K562 (cell line): ENCODE results near the gene MGST3. TPM values are rescaled to one million over a fixed set of nuclear protein-coding genes. Genes with fewer than 3 reads are reported as not detected.

Experiments used
- ATAC-seq: fragments of 200-7000 bp; cut with Tn5 transposase; 3 replicates; pipeline ENCODE4 v1.9.1; 2020; ENCODE audit warnings: moderate library complexity
- BruUV-seq: library from RNA; stranded (reverse); fragments of 400-500 nt; replicated peaks from 2 replicates; lab custom pipeline; 2021; lab: Mats Ljungman, UMichigan
- CTCF ChIA-PET: fragments of 300-600 bp; formaldehyde crosslinking; extraction: SDS; loops from one replicate; lab custom pipeline; 2021; ENCODE audit warnings: low intra/inter-chr PET ratio; lab: Yijun Ruan, JAX
- POLR2A ChIA-PET: fragments of 300-600, 350-650 bp; sonication (Branson Sonifier 250); formaldehyde crosslinking; extraction: SDS; loops from one replicate; lab custom pipeline; 2021; ENCODE audit warnings: antibody characterized with exemption, inconsistent platforms; lab: Yijun Ruan, JAX
- DNase-seq, 4 experiments: peaks; one replicate each; pipeline versions ENCODE4 v3.0.0 to v3.0.0-alpha.2; 2011 to 2018; ENCODE audit warnings: low spot score in 3 of 4, mixed read lengths in 3 of 4; ENCODE audit errors: extremely low read depth in 1 of 4
- FAIRE-seq: peaks from 2 replicates; lab custom pipeline; 2011; peaks lifted over from hg19 to GRCh38; lab: Jason Lieb, UNC
- H2AFZ ChIP-seq: 2 replicates; pipeline ENCODE4 v1.6.0; 2011; ENCODE audit warnings: low read depth, low read length, control low read depth, inconsistent platforms
- H3K27ac ChIP-seq: fragments of 200-600 bp; 3 replicates; pipeline ENCODE4 v1.8.0; 2011; ENCODE audit warnings: low read depth, mild to moderate bottlenecking, control low read depth, inconsistent platforms, low read length, moderate library complexity, mixed read lengths; ENCODE audit errors: extremely low read depth
- H3K27me3 ChIP-seq, 2 experiments: fragments of 300-600 bp in 1 of 2; 2 replicates in 1 of 2; 3 replicates in 1 of 2; pipeline versions ENCODE4 v1.6.0 to v1.8.0; 2011; ENCODE audit warnings: inconsistent platforms in 2 of 2, low read length in 2 of 2, mild to moderate bottlenecking in 1 of 2, mixed read lengths in 1 of 2, moderate library complexity in 1 of 2; ENCODE audit not compliant: control insufficient read depth in 2 of 2, insufficient read depth in 2 of 2
- H3K36me3 ChIP-seq: fragments of 300-600 bp; 3 replicates; pipeline ENCODE4 v1.8.0; 2011; ENCODE audit warnings: mild to moderate bottlenecking, low read length, inconsistent platforms; ENCODE audit not compliant: control insufficient read depth, insufficient read depth
- H3K4me1 ChIP-seq, 2 experiments: fragments of 200-600 bp in 1 of 2; replicated peaks in 1 of 2; 2 replicates in 1 of 2; 3 replicates in 1 of 2; pipeline versions ENCODE4 v1.5.1 to v1.8.0; 2011; ENCODE audit warnings: inconsistent platforms in 2 of 2, low read length in 2 of 2, mild to moderate bottlenecking in 1 of 2, mixed read lengths in 1 of 2, moderate library complexity in 1 of 2; ENCODE audit not compliant: control insufficient read depth in 2 of 2, insufficient read depth in 2 of 2
- H3K4me2 ChIP-seq: 2 replicates; pipeline ENCODE4 v1.6.1; 2011; ENCODE audit warnings: low read length, control low read depth, inconsistent platforms, mixed read lengths; ENCODE audit not compliant: insufficient read depth
- H3K4me3 ChIP-seq: fragments of 200-600 bp; sonication (generic), shearing (Covaris generic); 2 replicates; pipeline ENCODE4 v1.5.1; 2016; ENCODE audit warnings: control low read depth, inconsistent platforms
- H3K79me2 ChIP-seq: fragments of 200-600 bp; 3 replicates; pipeline ENCODE4 v1.8.0; 2011; ENCODE audit warnings: low read length, inconsistent platforms; ENCODE audit not compliant: control insufficient read depth, insufficient read depth
- H3K9ac ChIP-seq, 2 experiments: 2 replicates each; pipeline versions ENCODE4 v1.6.0 to v1.6.1; 2011; ENCODE audit warnings: low read depth in 2 of 2, low read length in 2 of 2, control low read depth in 1 of 2, inconsistent platforms in 1 of 2, mild to moderate bottlenecking in 1 of 2, mixed read lengths in 1 of 2; ENCODE audit not compliant: insufficient read depth in 1 of 2
- H3K9me1 ChIP-seq: one replicate; pipeline ENCODE4 v1.6.0; 2011; ENCODE audit warnings: inconsistent platforms, mild to moderate bottlenecking, low read length, moderate library complexity; ENCODE audit not compliant: control insufficient read depth, insufficient read depth
- H3K9me3 ChIP-seq: replicated peaks from 2 replicates; pipeline ENCODE4 v1.5.1; 2011; ENCODE audit warnings: low read depth, low read length, inconsistent platforms; ENCODE audit not compliant: control insufficient read depth, insufficient read depth
- H4K20me1 ChIP-seq: replicated peaks from 2 replicates; pipeline ENCODE4 v1.6.1; 2011; ENCODE audit warnings: low read length, inconsistent platforms, mixed read lengths; ENCODE audit not compliant: control insufficient read depth, insufficient read depth
- BCOR ChIP-seq: fragments of 450-650 bp; IDR thresholded peaks from 2 replicates; pipeline ENCODE4 v1.6.1; 2016
- DIDO1 ChIP-seq: fragments of 450-650 bp; IDR thresholded peaks from 2 replicates; pipeline ENCODE4 v1.6.1; 2016; ENCODE audit warnings: low read depth, missing biosample characterization, missing genetic modification characterization
- MIER1 ChIP-seq: fragments of 450-650 bp; IDR thresholded peaks from 2 replicates; pipeline ENCODE4 v1.6.1; 2016; ENCODE audit warnings: antibody characterized with exemption, mild to moderate bottlenecking, low read depth
- NCOA4 ChIP-seq: fragments of 450-650 bp; IDR thresholded peaks from 2 replicates; pipeline ENCODE4 v1.6.1; 2018; ENCODE audit warnings: mild to moderate bottlenecking; ENCODE audit not compliant: partially characterized antibody
- NFIC ChIP-seq: fragments of 450-650 bp; IDR thresholded peaks from 2 replicates; pipeline ENCODE4 v1.6.1; 2017; ENCODE audit warnings: mild to moderate bottlenecking, inconsistent platforms
- PPARD ChIP-seq: fragments of 250-450 bp; sonication (Bioruptor Pico); IDR thresholded peaks from 2 replicates; pipeline ENCODE4 v1.8.0; 2022; ENCODE audit warnings: inconsistent platforms, mild to moderate bottlenecking, moderate library complexity
- SIX5 ChIP-seq, 2 experiments: IDR thresholded peaks; 2 replicates each; pipeline ENCODE4 v1.6.1; 2011; ENCODE audit warnings: low read length in 2 of 2, borderline replicate concordance in 1 of 2, low read depth in 1 of 2, mild to moderate bottlenecking in 1 of 2, moderate library complexity in 1 of 2; ENCODE audit not compliant: insufficient read depth in 1 of 2
- SMAD4 ChIP-seq: fragments of 250-450 bp; sonication (Bioruptor Pico); conservative IDR thresholded peaks from 2 replicates; pipeline ENCODE4 v1.8.0; 2021; ENCODE audit warnings: inconsistent platforms, mild to moderate bottlenecking, moderate library complexity
- ZC3H11A ChIP-seq: IDR thresholded peaks from 2 replicates; pipeline ENCODE4 v1.6.1; 2012; ENCODE audit warnings: low read depth, low read length, improper control_type of control experiment
- ZNF431 ChIP-seq: sonication (generic); formaldehyde crosslinking; IDR thresholded peaks from 2 replicates; pipeline ENCODE4 v1.8.0; 2022; ENCODE audit warnings: mild to moderate bottlenecking, missing genetic modification reagents
- ZNF444 ChIP-seq: fragments of 250-450 bp; sonication (Bioruptor Pico); IDR thresholded peaks from 2 replicates; pipeline ENCODE4 v1.4.0; 2020; ENCODE audit warnings: mild to moderate bottlenecking, moderate library complexity
- WGBS: fragments of 100-300 bp; shearing (Covaris generic); methylation state at CpG from one replicate; pipeline ENCODE4 v1.1.6; 2016; ENCODE audit warnings: low coverage, mixed read lengths; ENCODE audit not compliant: insufficient coverage; ENCODE audit errors: missing lambda C conversion rate; 5-methylcytosine and 5-hydroxymethylcytosine counted together
- in situ Hi-C: fragments of 300-500 bp; cut with MboI; formaldehyde crosslinking; loops from 4 replicates; pipeline ENCODE4 v1.15.0; 2018; ENCODE audit warnings: inconsistent platforms, mixed read lengths
- intact Hi-C: fragments of 100-400 bp; cut with micrococcal nuclease; formaldehyde crosslinking; loops from 2 replicates; pipeline ENCODE4 v1.14.2; 2022
- polyA plus RNA-seq, 8 experiments: library from polyadenylated mRNA; depleted of rRNA in 4 of 8; stranded (reverse) in 5 of 8; unstranded in 3 of 8; fragments of >200 nt; fragmentation: Nextera tagmentation in 2 of 8; fragmentation: Illumina TruSeq in 1 of 8; extraction: Ambion mirVana in 2 of 8; extraction: Trizol in 1 of 8; gene quantifications; 2 replicates each; pipeline versions ENCODE4 v1.2.1 to v1.2.3, GENCODE V29; 2011 to 2014; ENCODE audit warnings: inconsistent platforms in 1 of 8, missing spikeins in 1 of 8
- total RNA-seq, 7 experiments: library from RNA; depleted of rRNA in 6 of 7; stranded (reverse); fragments of >200 nt in 6 of 7; fragmentation: Illumina TruSeq in 2 of 7; extraction: Trizol in 2 of 7; gene quantifications; 2 replicates each; pipeline versions ENCODE4 v1.2.1 to v1.2.3, GENCODE V29; 2011 to 2021; ENCODE audit warnings: low replicate concordance in 1 of 7
- TF ChIP-seq, protein P1 (sequence below): sonication (generic); formaldehyde crosslinking; IDR thresholded peaks from 2 replicates; pipeline ENCODE4 v1.8.0; 2022; ENCODE audit warnings: missing genetic modification reagents, mild to moderate bottlenecking, moderate library complexity, borderline replicate concordance

The MGST3 gene
- total and polyA plus RNA-seq, 9 of the 15 experiments (the other 6 are each of a cell fraction or from before 2014, with no cell fraction given) = 70.7 to 287 (median 105) TPM

DNA sequence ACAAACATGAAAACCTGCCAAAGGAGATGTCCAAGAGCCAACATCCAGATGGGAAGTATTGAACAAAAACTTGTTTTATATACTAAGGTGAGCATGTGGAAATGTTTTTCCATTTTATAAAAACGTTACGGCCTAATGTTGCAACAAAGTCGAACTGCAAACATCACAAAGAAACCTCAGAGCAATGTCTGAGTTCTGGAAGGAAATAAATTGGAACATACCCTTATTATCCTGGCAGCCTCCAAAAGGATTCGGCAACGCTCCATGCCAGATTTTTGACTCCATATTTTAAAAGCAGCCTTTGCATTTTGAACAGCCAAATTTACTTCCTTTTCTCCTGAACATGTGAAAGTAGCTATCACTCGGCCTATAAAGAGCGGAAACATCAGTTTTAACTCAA, 64.0 kb downstream of the MGST3 start:
- intact Hi-C loops = loop anchor here (5.0 kb wide), 1 partner anchor 93 kb away; no protein-coding TSS in a partner anchor
- Histone ChIP-seq H3K79me2 (peaks cover 29% of the 10 kb centered on the region), H3K36me3 (peaks cover 8% of the 10 kb centered on the region; the same call in 2 of the 3 replicates), H3K27me3 (no peaks in the 10 kb centered on the region), H4K20me1 (no peaks in the 10 kb centered on the region), H3K9me3 (no peaks in the 10 kb centered on the region), H3K4me2 (no peak overlapping the region), H3K4me3 (no peak overlapping the region), H3K9ac (no peak overlapping the region), H2AFZ (no peak overlapping the region), H3K27ac (no peak overlapping the region), H3K4me1 (peaks cover 6 to 7% of the 10 kb centered on the region in 2 experiments), H3K9me1 (no peaks in the 10 kb centered on the region)
- CTCF ChIA-PET = no interaction called here
- POLR2A ChIA-PET = interaction anchor here (0.9 kb wide), 1 partner anchor 9 kb away, joined by 3 read pairs; no protein-coding TSS in a partner anchor
- ATAC-seq = no peak
- in situ Hi-C loops = no loop called here
- WGBS = 83% methylated on average over 7 of the region's 7 CpGs
- TF ChIP-seq ZNF431 = no peak
- TF ChIP-seq, protein P1, sequence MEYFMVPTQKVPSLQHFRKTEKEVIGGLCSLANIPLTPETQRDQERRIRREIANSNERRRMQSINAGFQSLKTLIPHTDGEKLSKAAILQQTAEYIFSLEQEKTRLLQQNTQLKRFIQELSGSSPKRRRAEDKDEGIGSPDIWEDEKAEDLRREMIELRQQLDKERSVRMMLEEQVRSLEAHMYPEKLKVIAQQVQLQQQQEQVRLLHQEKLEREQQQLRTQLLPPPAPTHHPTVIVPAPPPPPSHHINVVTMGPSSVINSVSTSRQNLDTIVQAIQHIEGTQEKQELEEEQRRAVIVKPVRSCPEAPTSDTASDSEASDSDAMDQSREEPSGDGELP (CRISPR knock-in tag) = no peak
- no peak for TF ChIP-seq ZNF444
- TF ChIP-seq SMAD4 (CRISPR knock-in tag) = no peak
- TF ChIP-seq ZC3H11A = no peak
- no peak for TF ChIP-seq BCOR
- no peak for TF ChIP-seq MIER1
- TF ChIP-seq PPARD (CRISPR knock-in tag) = no peak
- no peak for TF ChIP-seq SIX5 (IDR thresholded peaks at IDR 0.05; ENCODE audit: borderline replicate concordance in 1 of 2, insufficient read depth in 1 of 2, low read depth in 1 of 2, low read length in 2 of 2)
- TF ChIP-seq NCOA4 = no peak
- TF ChIP-seq NFIC = no peak
- TF ChIP-seq DIDO1 (tag) = no peak
- no peak for FAIRE-seq
- no TSS peak for BruUV-seq
- no peak for DNase-seq
